ENCODE measurements around the gene ANKRD40CL.

- TF ChIP-seq CTCF (conservative IDR thresholded peaks at IDR 0.05; ENCODE audit: low read length) (no peak), EZH2phosphoT487 (IDR thresholded peaks at IDR 0.05; ENCODE audit: borderline replicate concordance) (no peak)
These were observed 25.7 kb upstream of the ANKRD40CL start for GRCh38 chr17:50793007-50793406.
